Stimulated activated CD8-positive, alpha-beta memory T cell treated with anti-CD3 and anti-CD28 coated beads, Interleukin-15, amount 100 ng/mL, for 24 hours (primary cell): ENCODE measurements around the gene TNP2.

ENCODE experiments used
- DNase-seq: peaks from one replicate; pipeline ENCODE4 v3.0.0-alpha.2; 2020; ENCODE audit warnings: low read depth

Gene TNP2

DNA sequence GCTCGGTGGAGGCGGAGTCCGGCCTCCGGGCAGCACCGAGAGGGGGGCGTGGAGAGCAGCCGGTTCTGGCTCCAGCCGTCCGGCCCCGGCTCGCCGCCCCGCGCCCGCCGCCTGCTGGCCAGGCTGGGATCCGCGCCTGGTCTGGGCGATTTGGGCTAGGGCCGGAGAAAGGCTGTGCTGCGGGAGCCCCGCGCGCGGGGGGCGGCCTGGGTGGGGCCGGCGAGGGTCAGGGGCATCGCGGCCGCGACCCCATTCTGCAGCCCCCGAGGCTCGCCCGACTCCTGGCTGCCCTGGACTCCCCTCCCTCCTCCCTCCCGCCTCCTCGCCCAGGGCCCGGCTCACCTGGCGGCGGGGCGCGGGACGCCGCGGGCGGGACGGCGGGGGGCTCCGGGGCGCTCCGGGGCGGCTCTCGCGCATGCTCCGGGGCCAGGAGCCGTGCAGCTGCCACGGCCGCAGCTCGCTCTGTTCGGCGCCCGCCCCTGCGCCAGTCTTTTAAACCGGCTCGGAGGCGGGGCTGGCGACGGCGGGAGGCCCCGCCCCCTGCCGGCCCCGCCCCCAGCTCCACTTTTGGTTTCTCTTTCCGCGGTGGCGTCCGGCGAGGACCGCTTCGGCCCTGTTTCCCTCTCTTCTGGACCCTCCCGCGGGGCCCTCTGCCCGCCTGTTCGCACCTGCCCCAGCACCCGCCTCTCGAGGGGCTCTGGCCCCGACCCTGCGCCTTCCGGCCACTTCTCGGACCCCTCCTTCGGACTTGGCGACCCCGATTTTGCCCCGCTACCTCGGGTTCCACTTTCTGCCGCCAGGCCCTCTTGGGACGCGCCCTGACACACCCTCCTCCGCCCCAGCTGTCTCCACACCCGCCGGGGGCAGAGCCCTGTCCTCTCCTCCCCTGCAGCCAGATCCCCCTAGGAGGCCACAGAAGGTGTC, 13.1 kb downstream of the TNP2 start, which contains the start of gene SOCS1:
TSS of gene SOCS1 (minus strand) at position 468 of the 924 bp plus-strand sequence. CDS start 726 bp downstream, outside the sequence.
- peak; percentile 83 for DNase-seq

DNA sequence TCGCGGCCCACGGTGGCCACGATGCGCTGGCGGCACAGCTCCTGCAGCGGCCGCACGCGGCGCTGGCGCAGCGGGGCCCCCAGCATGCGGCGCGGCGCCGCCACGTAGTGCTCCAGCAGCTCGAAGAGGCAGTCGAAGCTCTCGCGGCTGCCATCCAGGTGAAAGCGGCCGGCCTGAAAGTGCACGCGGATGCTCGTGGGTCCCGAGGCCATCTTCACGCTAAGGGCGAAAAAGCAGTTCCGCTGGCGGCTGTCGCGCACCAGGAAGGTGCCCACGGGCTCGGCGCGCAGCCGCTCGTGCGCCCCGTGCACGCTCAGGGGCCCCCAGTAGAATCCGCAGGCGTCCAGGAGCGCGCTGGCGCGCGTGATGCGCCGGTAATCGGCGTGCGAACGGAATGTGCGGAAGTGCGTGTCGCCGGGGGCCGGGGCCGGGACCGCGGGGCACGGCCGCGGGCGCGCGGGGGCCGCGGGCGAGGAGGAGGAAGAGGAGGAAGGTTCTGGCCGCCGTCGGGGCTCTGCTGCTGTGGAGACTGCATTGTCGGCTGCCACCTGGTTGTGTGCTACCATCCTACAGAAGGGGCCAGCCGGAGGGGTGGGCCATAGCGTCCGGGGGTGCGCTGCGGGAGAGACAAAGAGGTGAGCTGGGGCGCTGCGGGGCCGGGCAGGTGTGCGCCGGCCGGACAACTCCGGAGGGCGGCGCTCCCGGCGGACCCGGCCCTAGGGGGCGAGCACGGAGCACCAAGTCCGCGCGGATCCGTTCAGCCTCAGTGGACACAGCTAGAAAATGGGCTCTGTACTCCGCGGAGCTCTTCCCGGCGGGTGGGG, 14.0 kb downstream of the TNP2 start:
- DNase-seq = no peak

DNA sequence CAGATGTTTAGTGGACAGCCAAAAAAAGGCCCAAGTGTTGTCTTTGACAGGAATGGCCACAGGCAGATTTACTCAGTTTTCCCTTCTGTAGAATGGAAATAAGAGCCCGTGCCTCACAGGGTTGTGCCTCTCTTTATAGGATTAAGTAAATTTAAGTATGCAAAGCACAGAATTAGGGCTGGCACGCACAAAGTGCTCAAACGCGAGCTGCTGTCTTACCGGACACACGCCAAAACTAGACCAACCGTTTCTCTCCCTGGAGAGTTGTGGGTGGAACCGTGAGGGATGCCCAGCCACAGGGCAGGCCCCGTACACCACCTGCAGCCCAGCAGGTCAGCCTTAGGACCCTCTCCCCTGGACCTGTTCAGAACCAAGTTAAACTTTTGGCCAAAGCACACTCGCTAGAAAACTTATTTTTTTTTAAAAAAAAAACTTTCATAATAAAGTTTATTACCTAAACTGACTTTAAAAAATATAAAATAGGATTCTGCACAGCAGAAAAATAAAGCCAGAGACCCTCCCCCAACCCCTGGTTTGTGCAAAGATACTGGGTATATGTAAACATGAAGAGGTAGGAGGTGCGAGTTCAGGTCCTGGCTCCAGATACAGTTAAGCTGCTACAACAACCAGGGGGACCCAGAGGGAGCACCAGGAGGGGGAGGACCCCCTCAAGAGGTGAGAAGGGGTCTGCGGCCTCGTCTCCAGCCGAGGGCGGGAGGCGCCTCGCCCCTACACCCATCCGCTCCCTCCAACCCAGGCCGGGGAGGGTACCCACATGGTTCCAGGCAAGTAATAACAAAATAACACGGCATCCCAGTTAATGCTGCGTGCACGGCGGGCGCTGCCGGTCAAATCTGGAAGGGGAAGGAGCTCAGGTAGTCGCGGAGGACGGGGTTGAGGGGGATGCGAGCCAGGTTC, 14.9 kb downstream of the TNP2 start:
- DNase-seq = no peak

DNA sequence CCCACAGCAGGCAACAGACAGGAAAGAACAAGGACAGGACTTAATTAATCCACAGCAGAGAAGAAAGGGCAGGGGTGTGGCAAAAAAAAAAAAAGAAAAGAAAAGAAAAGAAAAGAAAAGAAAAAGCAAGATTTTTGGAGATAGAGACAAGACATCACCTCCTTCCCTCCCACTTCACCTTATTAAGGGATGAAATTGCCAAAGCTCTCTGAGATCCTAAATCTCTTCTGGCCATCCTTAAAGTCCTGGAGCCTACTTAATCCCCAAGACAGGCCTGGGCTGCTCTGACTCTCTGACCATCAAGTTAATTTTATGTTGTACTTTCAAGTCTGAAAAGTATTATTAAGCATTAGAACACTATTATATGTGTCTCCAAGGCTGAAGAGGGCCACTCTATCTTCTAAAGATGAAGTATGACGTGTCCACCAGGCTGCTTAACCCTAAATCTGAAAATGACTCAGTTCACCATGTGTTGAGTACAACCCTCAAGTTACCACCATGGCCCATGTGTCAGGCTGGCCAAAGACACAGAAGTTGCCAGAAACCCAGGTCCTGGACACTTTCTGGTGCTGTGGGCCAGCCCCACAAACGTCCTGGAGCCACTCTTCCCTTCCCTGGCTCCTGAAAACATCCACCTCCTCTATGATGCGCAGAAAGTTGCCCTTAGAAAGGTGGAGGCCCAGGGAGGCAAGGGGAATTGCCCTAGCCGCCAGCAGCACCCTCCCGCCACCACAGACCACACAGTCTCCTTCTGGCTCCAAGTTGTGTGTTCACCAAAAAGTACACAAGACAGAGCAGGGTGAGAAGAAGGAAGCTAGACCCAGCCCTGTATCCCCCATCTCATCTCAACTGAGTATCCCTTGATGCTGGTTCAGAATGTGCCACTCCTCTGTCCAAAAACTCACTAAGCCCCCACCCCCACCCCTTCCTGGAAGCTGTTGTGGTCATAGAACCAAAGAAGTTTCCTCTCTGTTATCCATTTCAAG, 15.8 kb downstream of the TNP2 start:
- no peak for DNase-seq

DNA sequence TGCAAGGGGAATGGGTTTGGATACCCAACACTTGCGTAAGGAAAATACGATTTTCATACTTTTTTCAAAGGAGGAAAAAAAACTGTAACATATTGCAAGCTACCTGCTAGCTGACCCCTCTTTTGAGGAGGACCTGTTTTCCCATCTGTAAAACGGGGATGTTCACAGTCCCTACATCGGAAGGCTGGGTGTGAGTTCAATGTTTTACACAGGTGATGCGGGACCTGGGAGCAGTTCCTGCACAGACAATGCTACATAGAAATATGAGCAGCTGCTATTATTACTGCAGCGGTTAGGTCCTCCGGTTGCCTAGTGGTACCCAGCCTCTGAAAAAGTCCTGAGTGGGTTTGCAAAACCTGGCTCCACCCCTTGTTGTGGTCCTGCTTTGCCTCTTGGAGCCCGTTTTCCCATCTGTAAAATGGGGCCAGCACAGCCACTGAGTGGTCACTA, 16.6 kb downstream of the TNP2 start:
- DNase-seq = no peak

DNA sequence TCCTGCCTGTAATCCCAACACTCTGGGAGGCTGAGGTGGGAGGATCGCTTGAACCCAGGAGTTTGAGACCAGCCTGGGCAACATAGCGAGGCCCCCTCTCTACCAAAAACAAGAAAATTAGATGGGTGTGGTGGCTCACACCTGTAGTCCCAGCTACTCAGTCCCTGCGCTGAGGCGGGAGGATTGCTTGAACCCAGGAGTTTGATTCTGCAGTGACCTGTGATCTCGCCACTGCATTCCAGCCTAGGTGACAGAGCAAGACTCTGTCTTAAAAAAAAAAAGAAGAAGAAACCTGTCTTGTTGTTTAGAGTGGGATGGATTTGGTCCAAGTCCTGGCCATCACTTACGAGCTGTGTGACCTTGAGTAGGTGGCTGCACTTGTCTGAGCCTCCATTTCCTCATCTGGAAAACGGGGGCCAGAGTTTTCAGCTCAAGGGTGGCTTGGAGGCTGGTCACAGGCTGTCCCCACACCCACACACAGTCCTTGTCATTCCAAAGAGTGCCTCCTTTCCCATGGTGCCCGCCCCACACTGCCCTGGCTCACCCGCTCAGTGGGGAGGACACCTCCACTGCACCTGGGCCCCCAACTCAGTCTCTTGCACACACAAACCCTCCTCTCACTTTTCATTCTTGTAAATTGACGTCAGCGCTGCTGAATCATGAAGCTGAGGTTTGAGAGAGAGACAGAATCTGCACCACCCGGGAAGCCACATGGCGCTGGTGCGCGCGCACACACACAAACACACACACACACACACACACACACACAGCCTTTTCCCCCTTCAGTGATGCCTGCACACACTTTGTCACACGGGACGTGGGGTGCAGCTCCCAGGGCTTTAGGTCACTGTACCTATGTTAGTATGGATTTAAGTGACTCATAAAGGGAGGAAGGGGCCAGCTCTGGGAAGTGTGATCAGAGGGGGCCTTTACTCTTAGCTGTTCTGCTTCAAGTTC, 17.3 kb downstream of the TNP2 start:
- DNase-seq = no peak

DNA sequence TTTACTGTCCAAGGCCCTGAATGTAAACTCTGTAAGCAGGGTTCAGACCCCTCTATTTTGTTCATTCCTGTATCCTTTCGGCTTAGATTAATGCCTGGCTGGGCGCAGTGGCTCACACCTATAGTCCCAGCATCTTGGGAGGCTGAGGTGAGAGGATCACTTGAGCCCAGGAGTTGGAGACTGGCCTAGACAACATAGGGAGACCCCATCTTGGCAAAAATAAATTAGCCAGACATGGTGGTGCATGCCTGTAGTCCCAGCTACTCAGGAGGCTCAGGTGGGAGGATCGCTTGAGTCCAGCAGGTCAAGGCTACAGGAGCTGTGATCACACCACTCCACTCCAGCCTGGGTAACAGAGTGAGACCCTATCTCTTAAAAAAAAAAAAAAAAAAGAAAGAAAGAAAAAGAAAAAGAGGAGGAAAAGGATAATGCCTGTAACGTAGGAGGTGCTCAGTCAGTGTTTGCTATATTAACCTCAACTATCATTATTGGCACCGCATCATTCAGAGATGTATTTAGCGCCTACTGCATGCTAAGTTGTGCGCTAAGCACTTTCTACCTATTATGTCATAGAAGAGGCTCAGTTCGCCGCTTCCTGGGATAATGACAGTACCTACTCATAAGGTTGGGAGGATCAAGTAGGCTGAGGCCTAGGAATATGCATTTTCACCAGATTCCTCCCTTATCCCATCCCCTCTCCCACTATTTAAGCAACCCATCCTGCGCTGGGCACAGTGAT, 18.2 kb downstream of the TNP2 start:
- no peak for DNase-seq

DNA sequence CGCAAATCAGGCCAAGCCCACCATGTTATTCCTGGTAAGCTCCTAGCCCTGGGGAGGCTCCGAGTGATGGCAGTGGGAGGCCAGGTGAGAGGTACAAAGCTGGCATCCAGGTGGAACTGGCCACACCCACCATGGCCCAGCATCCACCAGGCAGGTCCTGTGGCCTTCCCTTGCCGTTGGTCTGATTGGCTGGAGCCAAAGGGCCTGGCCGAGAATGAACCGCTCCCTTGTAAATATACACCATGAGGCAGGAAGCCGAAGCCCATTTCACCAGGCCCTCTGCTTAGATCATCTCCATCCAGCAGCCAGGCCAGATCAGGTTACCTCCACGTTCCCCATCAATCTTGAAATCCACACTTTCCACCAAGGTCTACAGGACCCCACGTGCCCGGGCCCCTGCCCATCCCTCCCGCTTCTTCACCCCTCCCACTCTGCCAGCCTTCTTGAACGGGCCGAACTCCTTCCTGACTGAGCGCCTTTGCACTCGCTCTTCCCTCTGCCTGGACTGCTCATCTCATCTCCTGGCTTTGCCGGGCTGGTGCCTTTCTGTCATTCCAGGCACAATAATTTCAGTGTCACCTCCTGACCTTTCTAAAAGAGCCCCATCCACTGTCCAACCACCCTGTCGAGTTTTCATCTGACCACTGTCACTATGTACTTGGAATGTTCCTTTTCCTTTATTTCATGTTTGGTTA, 18.9 kb downstream of the TNP2 start:
- DNase-seq = no peak

DNA sequence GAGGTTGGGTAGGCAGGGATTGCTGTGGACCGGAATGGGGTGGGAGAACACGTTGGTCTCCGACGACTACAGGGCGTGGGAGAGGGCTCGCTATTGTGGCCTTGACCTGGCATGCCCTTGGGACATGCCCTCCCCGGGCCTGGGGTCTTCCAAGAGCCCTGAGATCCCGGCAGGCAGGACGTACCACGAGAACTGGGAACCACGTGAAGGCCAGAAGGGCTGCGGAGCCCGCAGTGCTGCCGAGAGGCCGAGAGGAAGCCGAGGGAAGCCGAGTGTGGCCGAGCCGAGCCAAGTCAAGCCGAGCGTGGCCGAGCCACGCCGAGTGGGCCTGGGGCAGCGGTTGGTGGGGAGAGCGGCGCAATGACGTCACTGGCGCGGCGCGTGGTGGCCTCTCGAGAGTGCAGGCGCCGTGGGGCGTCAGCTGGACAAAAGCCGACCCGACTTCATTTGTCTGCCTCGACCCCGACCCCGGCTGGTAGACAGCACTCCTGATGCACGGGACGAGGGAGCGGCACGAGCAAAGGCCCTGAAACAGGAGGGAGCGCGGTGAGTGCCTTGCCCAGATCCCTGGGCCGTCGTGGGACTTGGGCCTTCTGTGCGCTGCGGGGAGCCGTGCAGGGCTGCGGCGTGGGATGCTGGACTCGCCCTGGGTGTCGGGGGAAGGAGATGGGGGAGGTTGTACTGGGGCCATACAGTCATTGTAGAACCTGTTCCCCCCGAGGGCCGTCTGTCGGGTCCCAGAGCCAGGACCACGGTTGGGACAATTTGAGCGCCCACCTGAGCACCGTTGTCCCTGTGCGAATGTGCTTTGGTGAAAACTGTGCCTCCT, 19.7 kb downstream of the TNP2 start:
- no peak for DNase-seq

DNA sequence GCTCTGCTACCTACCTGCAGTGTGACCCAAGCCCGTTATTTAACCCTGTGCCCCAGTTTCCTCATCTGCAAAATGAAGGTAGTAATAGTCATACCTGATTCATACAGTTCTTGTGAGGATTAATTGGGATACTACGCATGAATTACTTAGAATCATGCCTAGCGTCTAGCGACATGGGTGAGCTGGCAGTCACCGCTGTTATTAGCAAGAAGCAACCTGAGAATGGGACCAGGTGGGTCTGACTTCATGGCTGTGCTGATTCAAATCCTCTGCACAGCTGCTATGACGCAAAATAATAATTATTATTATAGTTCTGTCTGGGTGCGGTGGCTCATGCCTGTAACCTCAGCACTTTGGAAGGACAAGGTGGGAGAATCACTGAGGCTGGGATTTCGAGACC, 21.0 kb downstream of the TNP2 start:
- DNase-seq = no peak

DNA sequence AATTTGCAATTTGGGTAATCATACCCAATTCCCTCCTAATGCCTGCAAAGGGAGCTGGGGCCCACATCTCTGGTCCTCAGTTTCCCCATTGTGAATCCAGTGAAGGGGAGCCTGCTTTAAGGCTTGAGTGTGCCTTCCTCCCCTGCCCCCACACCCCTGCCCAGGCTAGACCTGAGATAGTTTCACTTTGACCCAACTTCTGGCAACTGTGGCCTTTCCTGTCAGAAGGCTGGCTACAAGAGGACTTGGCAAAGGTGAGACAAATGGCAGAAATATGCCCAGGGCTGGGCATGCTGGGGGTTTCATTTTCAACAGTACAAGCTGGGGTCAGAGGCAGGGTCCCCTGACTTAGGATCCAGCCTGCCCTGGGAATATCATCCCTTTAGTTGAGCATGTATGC, 23.1 kb downstream of the TNP2 start:
- no peak for DNase-seq

DNA sequence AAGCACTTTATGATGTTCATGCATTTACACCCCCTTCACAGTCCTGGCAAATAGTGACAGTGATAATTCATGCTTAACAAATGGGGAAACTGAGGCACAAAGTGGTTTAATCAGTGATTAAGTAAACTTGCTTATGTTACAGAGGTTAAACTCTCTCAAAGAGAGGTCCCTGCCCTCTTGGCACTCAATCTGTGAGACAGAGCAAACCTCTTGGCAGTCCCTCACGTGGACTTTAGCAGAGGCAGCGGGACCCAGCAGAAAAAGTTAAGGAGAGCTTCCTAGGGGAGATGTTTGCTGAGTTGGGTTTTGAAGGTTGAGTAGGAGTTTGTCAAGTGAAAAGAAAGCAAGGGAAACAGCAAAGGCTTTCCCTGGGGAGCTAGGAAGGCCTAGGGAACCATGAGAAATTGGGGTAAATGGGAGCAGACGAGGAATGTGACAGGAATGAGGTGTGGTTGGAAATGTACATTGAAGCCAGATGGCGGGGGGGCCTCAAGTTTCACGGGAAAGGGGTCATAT, 23.8 kb downstream of the TNP2 start:
- DNase-seq = no peak

DNA sequence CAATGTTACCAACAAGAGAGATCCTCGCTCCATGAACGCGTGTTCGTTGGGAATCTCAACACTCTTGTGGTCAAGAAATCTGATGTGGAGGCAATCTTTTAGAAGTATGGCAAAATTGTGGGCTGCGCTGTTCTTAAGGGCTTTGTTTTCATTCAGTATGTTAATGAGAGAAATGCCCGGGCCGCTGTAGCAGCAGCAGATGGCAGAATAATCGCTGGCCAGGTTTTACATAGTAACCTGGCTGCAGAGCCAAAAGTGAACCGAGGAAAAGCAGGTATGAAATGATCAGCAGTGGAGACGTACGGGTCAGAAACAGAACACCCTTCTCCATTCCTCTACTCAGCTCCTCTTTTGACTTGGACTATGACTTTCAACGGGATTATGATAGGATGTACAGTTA, 26.5 kb downstream of the TNP2 start:
- DNase-seq = no peak

DNA sequence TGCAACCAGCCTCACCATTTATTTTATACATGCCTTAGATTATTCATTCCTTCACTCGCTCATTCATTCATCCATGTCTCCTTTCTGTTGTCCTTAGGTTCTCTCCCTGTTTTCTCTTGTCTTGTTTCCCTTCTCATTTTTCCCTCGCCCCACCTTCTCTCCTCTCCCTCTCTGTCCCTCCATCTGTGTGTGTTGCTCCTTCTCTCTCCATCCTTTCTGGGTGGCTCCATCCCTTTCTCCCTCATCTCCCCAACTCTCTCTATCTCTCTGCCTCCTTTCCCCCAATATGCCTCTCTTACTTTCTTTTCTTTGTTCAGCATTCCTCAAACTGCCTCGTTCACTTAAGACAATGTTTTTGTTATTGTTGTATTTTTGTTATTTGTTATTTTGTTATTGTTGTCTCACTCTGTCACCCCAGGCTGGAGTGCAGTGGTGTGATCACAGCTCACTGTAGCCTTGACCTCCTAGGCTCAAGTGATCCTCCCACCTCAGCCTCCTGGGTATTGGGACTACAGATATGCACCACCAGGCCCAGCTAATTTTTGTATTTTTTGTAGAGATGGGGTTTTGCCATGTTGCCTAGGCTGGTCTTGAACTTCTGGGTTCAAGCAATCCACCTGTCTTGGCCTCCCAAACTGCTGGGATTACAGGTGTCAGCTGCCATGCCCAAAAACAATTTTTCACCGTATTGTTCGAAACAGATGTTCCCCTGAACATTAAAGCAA, 27.5 kb downstream of the TNP2 start:
- no peak for DNase-seq

DNA sequence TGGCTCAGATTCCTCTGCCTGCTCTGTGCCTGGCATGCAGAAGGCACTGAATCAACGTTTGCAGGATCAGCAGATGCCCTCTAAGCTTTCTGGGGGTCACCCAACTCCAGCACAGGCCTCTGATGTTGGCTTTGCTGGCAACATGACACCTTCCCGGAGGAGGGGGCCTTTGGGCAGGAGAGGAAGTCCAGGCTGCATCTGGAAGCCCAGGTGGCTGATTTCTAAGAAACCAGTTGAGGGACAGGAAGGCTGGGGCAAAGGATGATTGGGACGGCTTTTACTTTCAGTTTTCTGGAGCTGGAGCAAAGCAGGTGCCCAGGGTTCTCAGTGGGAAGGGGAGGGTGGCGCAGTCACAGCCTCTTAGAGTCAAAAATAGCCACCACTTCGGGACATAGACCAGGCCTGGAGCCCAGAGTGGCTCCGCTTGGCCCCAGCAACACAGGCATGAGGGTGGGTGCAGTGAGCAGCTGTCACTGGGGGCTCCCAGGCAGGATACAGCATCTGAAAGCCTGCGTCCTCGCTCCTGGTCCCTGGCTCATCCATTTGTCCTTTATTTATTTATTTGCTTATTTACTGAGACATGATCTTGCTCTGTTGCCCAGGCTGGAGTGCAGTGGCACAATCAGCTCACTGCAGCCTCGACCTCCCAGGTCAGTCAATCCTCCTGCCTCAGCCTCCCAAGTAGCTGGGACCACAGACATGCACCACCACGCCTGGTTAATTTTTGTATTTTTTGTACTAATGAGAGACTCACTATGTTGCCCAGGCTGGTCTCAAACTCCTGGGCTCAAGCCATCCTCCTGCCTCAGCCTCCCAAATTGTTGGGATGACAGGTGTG, 28.3 kb downstream of the TNP2 start:
- DNase-seq = no peak
